ENCODE measurements around the gene GPR137C. TPM values are rescaled to one million over a fixed set of nuclear protein-coding genes. Genes with fewer than 3 reads are reported as not detected.

The GPR137C gene
- total and polyA plus RNA-seq, 2 experiments from 2014 or later = 1.7 to 2.7 TPM

- Histone ChIP-seq H3K4me1 (ENCODE audit: low read depth) (no peaks in the 10 kb centered on the region), H3K27me3 (no peaks in the 10 kb centered on the region), H3K27ac (no peak overlapping the region), H3K9me3 (ENCODE audit: low read depth) (no peaks in the 10 kb centered on the region), H3K36me3 (peaks cover 1% of the 10 kb centered on the region), H3K4me3 (no peak overlapping the region)
- DNase-seq (ENCODE audit: low read depth in 1 of 2, low spot score in 1 of 2) = no peak
- TF ChIP-seq CTCF (IDR thresholded peaks at IDR 0.05; ENCODE audit: low read depth, low read length) = no peak
Measured at GRCh38 chr14:52522581-52523345, 29.9 kb upstream of the GPR137C start.

GRCh38 chr14:52527052-52527451 is 25.6 kb upstream of the GPR137C start:
- TF ChIP-seq CTCF (IDR thresholded peaks at IDR 0.05; ENCODE audit: low read depth, low read length) = no peak
- Histone ChIP-seq H3K36me3 (peaks cover 4% of the 10 kb centered on the region), H3K27me3 (no peaks in the 10 kb centered on the region), H3K4me3 (no peak overlapping the region), H3K4me1 (ENCODE audit: low read depth) (no peaks in the 10 kb centered on the region), H3K9me3 (ENCODE audit: low read depth) (no peaks in the 10 kb centered on the region), H3K27ac (no peak overlapping the region)
- DNase-seq (ENCODE audit: low read depth in 1 of 2, low spot score in 1 of 2) = no peak

GRCh38 chr14:52531481-52531880 is 21.2 kb upstream of the GPR137C start:
- DNase-seq (ENCODE audit: low read depth in 1 of 2, low spot score in 1 of 2) = no peak
- Histone ChIP-seq H3K27ac (no peak overlapping the region), H3K36me3 (peaks cover 8% of the 10 kb centered on the region), H3K27me3 (no peaks in the 10 kb centered on the region), H3K4me1 (ENCODE audit: low read depth) (no peaks in the 10 kb centered on the region), H3K4me3 (no peak overlapping the region), H3K9me3 (ENCODE audit: low read depth) (no peaks in the 10 kb centered on the region)
- TF ChIP-seq CTCF (IDR thresholded peaks at IDR 0.05; ENCODE audit: low read depth, low read length) = no peak

- Histone ChIP-seq H3K4me1 (ENCODE audit: low read depth) (no peaks in the 10 kb centered on the region), H3K36me3 (peaks cover 4% of the 10 kb centered on the region), H3K27me3 (no peaks in the 10 kb centered on the region), H3K27ac (no peak overlapping the region), H3K9me3 (ENCODE audit: low read depth) (no peaks in the 10 kb centered on the region), H3K4me3 (no peak overlapping the region)
- TF ChIP-seq CTCF (IDR thresholded peaks at IDR 0.05; ENCODE audit: low read depth, low read length) = no peak
- DNase-seq (ENCODE audit: low read depth in 1 of 2, low spot score in 1 of 2) = no peak
Measured at GRCh38 chr14:52536269-52536668, 16.4 kb upstream of the GPR137C start.

GRCh38 chr14:52538623-52539022 is 14.0 kb upstream of the GPR137C start:
- H3K4me1 ChIP-seq (ENCODE audit: low read depth) = no peaks in the 10 kb centered on the region
- H3K9me3 ChIP-seq (ENCODE audit: low read depth) = no peaks in the 10 kb centered on the region
- no peak for DNase-seq (ENCODE audit: low read depth in 1 of 2, low spot score in 1 of 2)
- no peak for TF ChIP-seq CTCF (IDR thresholded peaks at IDR 0.05; ENCODE audit: low read depth, low read length)
- no peak overlapping the region for H3K27ac ChIP-seq
- H3K36me3 ChIP-seq = peaks cover 4% of the 10 kb centered on the region
- H3K4me3 ChIP-seq = no peak overlapping the region
- H3K27me3 ChIP-seq = no peaks in the 10 kb centered on the region
